Adrenal gland (tissue), 5 donors: ENCODE results near the gene C8G.

Experiments used
- POLR2A ChIP-seq, 2 donors: fragments of 450-650 bp; IDR thresholded peaks; one replicate each; pipeline ENCODE4 v1.6.1; 2017; ENCODE audit warnings: antibody characterized with exemption in 2 of 2, mild to moderate bottlenecking in 2 of 2, moderate library complexity in 1 of 2
- TF ChIP-seq, protein P1 (sequence below), 6 experiments: fragments of 450-650 bp in 4 of 6; fragments of 200-600 bp in 2 of 6; sonication (generic) in 1 of 6; IDR thresholded peaks; 1 replicate in 5 of 6; 2 replicates in 1 of 6; pipeline versions ENCODE4 v1.5.1 to v1.8.0; 2016 to 2021; ENCODE audit warnings: antibody characterized with exemption in 6 of 6, mild to moderate bottlenecking in 2 of 6, moderate library complexity in 1 of 6
- donor health status: DM: no; HTN: no; CAD: no.

DNA sequence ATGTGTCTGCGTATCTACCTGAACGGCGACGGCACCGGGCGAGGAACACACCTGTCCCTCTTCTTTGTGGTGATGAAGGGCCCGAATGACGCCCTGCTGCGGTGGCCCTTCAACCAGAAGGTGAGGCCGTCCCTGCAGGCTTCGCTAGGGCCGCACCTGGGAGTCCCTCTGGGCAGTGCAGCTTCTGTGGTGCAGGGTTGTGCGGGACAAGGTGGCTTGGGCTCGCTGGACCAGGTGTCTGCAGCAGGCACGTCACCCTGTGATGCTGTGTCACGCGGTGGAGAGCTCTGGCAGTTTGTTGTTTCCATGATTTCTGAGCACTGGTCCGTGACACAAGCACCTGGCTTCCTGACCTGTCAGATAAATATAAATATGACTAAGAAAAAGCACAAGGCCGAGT, 21.2 kb upstream of the C8G start:
- TF ChIP-seq, protein P1, sequence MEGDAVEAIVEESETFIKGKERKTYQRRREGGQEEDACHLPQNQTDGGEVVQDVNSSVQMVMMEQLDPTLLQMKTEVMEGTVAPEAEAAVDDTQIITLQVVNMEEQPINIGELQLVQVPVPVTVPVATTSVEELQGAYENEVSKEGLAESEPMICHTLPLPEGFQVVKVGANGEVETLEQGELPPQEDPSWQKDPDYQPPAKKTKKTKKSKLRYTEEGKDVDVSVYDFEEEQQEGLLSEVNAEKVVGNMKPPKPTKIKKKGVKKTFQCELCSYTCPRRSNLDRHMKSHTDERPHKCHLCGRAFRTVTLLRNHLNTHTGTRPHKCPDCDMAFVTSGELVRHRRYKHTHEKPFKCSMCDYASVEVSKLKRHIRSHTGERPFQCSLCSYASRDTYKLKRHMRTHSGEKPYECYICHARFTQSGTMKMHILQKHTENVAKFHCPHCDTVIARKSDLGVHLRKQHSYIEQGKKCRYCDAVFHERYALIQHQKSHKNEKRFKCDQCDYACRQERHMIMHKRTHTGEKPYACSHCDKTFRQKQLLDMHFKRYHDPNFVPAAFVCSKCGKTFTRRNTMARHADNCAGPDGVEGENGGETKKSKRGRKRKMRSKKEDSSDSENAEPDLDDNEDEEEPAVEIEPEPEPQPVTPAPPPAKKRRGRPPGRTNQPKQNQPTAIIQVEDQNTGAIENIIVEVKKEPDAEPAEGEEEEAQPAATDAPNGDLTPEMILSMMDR (IDR thresholded peaks at IDR 0.05): no peak
- TF ChIP-seq POLR2A (IDR thresholded peaks at IDR 0.05): no peak
